NCI-H748 (cell line): ENCODE measurements around the gene ZNF782.
"Not testable (repeated sequence)": the region's sequence is repeated elsewhere in the genome, so short reads cannot be mapped to it uniquely, and the experiment has no call there.

ENCODE experiments used
- DNase-seq: peaks from one replicate; lab custom pipeline; 2025; ENCODE audit not compliant: unreplicated experiment; lab: John Stamatoyannopoulos, UW

The ZNF782 gene

GRCh38 chr9:96853781-96854650 lies at the start of gene ZNF782:
ZNF782 (minus strand) TSS chr9:96854514; CDS start chr9:96851961, 2,553 bp downstream.
- peak; percentile 97 for DNase-seq

- DNase-seq = not testable (repeated sequence)
Measured at GRCh38 chr9:96900010-96900409, 45.7 kb upstream of the ZNF782 start.

- DNase-seq = no peak
Measured at GRCh38 chr9:96892131-96892530, 37.8 kb upstream of the ZNF782 start.

- no peak for DNase-seq
Measured at GRCh38 chr9:96888591-96888990, 34.3 kb upstream of the ZNF782 start.

- DNase-seq = no peak
Measured at GRCh38 chr9:96885424-96885823, 31.1 kb upstream of the ZNF782 start.

GRCh38 chr9:96884443-96884842 lies 30.1 kb upstream of the ZNF782 start:
- DNase-seq = no peak

- DNase-seq = no peak
Measured at GRCh38 chr9:96883922-96884321, 29.6 kb upstream of the ZNF782 start.

- DNase-seq = no peak
Measured at GRCh38 chr9:96877269-96877668, 23.0 kb upstream of the ZNF782 start.

- DNase-seq = peak; percentile 98
Measured at GRCh38 chr9:96875461-96876142, 21.3 kb upstream of the ZNF782 start.

GRCh38 chr9:96874947-96875460 lies 20.7 kb upstream of the ZNF782 start:
- peak; percentile 75 for DNase-seq

GRCh38 chr9:96874201-96874785 lies 20.0 kb upstream of the ZNF782 start:
- no peak for DNase-seq

- no peak for DNase-seq
Measured at GRCh38 chr9:96871176-96871575, 16.9 kb upstream of the ZNF782 start.

GRCh38 chr9:96868709-96869108 lies 14.4 kb upstream of the ZNF782 start:
- DNase-seq = peak; percentile 56

GRCh38 chr9:96867079-96867804 lies 12.9 kb upstream of the ZNF782 start:
- no peak for DNase-seq

GRCh38 chr9:96865240-96865639 lies 10.9 kb upstream of the ZNF782 start:
- DNase-seq = not testable (repeated sequence)

GRCh38 chr9:96859461-96860198 lies 5.3 kb upstream of the ZNF782 start:
- no peak for DNase-seq

- DNase-seq = no peak
Measured at GRCh38 chr9:96858670-96859069, 4.4 kb upstream of the ZNF782 start.

GRCh38 chr9:96858018-96858573 lies 3.8 kb upstream of the ZNF782 start:
- no peak for DNase-seq

- DNase-seq = peak; percentile 69
Measured at GRCh38 chr9:96856363-96857286, 2.3 kb upstream of the ZNF782 start.
